HG03135 (cell line): Measurements from ENCODE around the gene RETREG1.
"Not testable (repeated sequence)": the region's sequence is repeated elsewhere in the genome, so short reads cannot be mapped to it uniquely, and the experiment has no call there.

Source experiments
- ATAC-seq: cut with Tn5 transposase; IDR thresholded peaks from one replicate; pipeline ENCODE4 v1.9.1; 2021; ENCODE audit warnings: mild to moderate bottlenecking, moderate library complexity; ENCODE audit not compliant: unreplicated experiment

Gene RETREG1

DNA sequence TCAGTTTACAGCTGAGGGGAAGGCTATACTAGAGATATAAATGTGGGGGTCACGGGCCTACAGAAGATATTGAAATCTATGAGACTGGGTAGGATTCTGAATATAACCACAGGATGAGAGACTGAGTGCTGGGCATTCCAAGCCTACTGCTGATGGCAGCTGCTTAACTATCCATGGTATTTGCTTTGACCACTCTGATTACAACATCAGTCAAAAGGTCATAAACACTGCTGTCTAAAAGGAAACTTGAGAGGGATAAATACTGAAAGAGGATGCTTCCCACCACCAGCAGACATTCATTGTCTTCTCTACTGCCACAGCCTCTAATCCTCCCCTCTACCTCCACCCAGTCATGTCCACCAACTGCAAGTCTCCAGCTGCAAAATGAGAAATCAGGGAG is 155.0 kb downstream of the RETREG1 start:
- no peak for ATAC-seq

DNA sequence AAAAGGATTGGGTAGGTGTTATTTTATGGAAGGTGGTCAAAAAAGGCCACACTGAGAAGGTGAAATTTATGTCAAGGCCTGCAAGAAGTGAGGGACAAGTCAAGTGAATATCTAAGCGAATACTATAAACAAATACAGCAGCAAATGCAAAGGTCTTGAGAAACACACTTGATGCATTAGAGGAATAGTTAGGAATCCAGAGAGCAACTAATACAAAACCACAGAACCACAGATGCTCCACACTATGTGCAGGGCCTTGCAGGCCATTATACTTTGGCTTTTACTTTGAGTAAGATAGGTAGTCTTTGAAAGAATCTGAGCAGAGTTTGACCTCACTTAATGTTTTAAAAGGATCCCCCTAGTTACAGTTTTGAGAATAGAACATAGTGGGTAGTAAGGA is 155.8 kb downstream of the RETREG1 start:
- ATAC-seq: no peak

DNA sequence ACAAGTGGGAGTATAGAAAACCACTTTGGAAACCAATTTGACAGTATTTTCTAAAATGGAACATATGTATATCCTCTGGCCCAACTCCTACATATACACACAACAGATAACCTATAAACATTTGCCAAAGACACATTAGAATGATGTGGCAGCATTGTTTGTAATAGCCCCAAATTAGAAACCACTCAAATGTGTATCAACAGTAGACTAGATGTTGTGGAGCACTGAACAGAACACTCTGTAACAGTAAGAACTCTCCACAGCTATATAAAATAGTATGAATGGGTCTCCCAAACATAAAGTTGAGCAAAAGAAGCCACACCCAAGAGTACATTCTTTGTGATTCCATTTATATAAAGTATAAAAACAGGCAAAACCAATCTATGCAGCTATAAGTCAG is 157.3 kb downstream of the RETREG1 start:
- no peak for ATAC-seq

DNA sequence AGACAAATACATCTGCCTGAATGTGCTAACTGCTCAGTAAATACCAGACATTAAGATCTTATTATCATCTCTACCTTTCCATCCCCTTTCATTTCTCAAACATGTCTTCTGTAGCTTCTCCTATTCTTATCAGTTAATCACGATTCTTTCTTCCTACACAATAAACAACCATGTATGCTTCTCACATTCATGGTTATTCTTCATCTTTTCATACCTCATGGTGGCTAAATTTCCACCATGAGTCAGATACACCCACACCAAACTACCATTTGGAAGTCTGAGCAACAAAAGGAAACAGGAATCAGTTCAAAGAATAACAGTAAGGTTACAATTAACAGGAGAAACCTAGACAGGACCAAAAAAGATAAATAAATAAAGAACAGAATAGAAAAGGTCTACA is 158.9 kb downstream of the RETREG1 start:
- ATAC-seq: no peak

- no peak for ATAC-seq
These were observed 159.3 kb downstream of the RETREG1 start for GRCh38 chr5:16457451-16457850.

- peak; percentile 73 for ATAC-seq
These were observed 160.5 kb downstream of the RETREG1 start for GRCh38 chr5:16456103-16456832.

DNA sequence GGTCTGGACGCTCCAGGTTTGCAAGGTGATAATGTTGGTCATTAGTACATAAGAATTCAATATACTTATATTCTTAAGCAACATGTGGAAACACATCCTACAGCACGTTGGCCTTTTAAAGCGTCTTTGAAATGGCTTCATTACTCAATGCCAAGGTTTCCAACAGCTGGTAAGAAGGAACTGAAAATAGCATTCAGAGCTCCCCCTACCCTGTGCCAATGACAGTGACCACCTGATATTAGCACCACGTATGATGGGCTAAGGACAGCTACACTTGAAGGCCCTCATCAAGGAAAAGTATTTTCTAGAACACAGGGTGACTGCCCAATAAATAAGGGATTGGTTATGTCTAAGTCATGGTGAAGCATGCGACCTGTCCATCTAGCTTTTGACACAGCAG is 161.1 kb downstream of the RETREG1 start:
- peak; percentile 14 for ATAC-seq

GRCh38 chr5:16454686-16455085 is 162.1 kb downstream of the RETREG1 start:
- ATAC-seq: no peak

DNA sequence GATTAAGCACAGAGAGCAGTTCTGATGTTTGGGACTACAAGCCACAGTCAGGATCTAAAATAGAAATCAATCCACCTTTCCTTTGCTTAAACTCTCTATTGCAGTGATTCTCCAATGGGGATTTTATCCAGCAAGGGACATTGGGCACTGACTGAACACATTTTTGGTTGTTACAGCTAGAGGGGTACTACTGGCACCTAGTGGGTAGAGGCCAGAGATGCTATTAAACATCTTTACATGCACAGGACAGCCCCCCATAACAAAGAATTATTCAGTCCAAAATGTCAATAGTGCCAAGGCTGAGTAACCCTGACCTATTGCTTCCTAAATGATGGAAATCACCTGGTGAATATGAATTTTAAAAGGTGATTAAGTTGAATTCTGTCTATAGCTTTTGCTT is 163.2 kb downstream of the RETREG1 start:
- no peak for ATAC-seq

GRCh38 chr5:16450163-16450562 is 166.6 kb downstream of the RETREG1 start:
- no peak for ATAC-seq

- no peak for ATAC-seq
These were observed 169.8 kb downstream of the RETREG1 start for GRCh38 chr5:16446993-16447392.

GRCh38 chr5:16437977-16438376 is 178.8 kb downstream of the RETREG1 start:
- ATAC-seq: no peak

- not testable (repeated sequence) for ATAC-seq
These were observed 180.6 kb downstream of the RETREG1 start for GRCh38 chr5:16436065-16436682.

- no peak for ATAC-seq
These were observed 185.3 kb downstream of the RETREG1 start for GRCh38 chr5:16431490-16431889.

DNA sequence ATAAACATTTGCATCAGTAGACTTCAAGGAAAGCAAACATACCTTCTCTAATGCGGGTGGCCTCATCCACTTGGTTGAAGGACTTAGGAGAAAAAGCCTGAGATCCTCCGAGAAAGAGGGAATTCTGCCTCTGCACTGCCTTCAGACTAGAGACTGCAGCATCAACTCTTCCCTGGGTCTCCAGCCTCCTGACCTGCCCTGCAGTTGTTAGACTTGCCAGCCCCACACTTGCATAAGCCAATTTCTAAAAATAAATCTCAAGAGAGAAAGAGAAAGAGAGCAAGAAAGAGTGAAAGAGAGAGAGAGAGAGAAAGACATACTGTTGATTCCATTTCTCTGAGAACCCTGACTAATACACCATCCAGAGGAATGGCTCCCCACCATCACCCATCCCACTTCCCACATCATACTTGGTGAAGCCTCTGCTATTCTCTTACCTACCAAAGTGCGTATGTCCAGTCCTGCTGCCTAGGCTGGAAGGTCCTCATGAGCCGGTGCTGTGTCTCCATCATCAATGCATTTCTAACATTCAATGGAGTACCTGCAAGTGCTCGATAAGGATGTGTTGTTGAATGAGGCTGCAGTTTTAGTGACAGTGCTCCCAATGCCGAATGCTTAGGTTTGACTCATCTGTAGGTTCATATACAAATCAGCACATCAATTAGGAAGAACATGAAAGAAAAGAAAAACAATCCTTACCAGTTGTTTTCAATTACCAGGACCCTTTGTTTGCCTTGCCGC is 186.3 kb downstream of the RETREG1 start:
- ATAC-seq: no peak

GRCh38 chr5:16428359-16428758 is 188.4 kb downstream of the RETREG1 start:
- no peak for ATAC-seq

- ATAC-seq: no peak
These were observed 189.2 kb downstream of the RETREG1 start for GRCh38 chr5:16427587-16427986.
